Mesothelial cell of epicardium (in vitro differentiated cells): ENCODE results near the gene HTRA3. TPM values are rescaled to one million over a fixed set of nuclear protein-coding genes. Genes with fewer than 3 reads are reported as not detected.
A peak's percentile ranks its signal among the peaks of the same experiment; 100 is the strongest.

Experiments used
- DNase-seq, 2 experiments: peaks; one replicate each; pipeline ENCODE4 v3.0.0; 2021; ENCODE audit warnings: low spot score in 2 of 2; ENCODE audit not compliant: unreplicated experiment in 2 of 2
- H3K27ac Mint-ChIP-seq: 2 replicates; pipeline ENCODE4 v1.8.0; 2021; ENCODE audit warnings: mixed read lengths
- H3K27me3 Mint-ChIP-seq: 2 replicates; pipeline ENCODE4 v1.8.0; 2021; ENCODE audit warnings: low read depth, mixed read lengths
- H3K36me3 Mint-ChIP-seq: 2 replicates; pipeline ENCODE4 v1.8.0; 2021; ENCODE audit warnings: mixed read lengths
- H3K4me1 Mint-ChIP-seq: 2 replicates; pipeline ENCODE4 v1.8.0; 2021; ENCODE audit warnings: mixed read lengths
- H3K4me3 Mint-ChIP-seq: 2 replicates; pipeline ENCODE4 v1.8.0; 2021; ENCODE audit warnings: mild to moderate bottlenecking, moderate library complexity, mixed read lengths
- H3K9me3 Mint-ChIP-seq: 2 replicates; pipeline ENCODE4 v1.8.0; 2021; ENCODE audit warnings: mixed read lengths
- total RNA-seq: library from RNA; stranded (reverse); gene quantifications from 3 replicates; pipeline ENCODE4 v1.2.1, GENCODE V29; 2021
- TF ChIP-seq, protein P1 (sequence below): fragments of 200-600 bp; sonication (generic); IDR thresholded peaks from one replicate; pipeline ENCODE4 v1.5.0; 2021; ENCODE audit warnings: antibody characterized with exemption; ENCODE audit not compliant: unreplicated experiment

HTRA3 gene
- total RNA-seq, 1 donor from 2014 or later, result 26.2 TPM

DNA sequence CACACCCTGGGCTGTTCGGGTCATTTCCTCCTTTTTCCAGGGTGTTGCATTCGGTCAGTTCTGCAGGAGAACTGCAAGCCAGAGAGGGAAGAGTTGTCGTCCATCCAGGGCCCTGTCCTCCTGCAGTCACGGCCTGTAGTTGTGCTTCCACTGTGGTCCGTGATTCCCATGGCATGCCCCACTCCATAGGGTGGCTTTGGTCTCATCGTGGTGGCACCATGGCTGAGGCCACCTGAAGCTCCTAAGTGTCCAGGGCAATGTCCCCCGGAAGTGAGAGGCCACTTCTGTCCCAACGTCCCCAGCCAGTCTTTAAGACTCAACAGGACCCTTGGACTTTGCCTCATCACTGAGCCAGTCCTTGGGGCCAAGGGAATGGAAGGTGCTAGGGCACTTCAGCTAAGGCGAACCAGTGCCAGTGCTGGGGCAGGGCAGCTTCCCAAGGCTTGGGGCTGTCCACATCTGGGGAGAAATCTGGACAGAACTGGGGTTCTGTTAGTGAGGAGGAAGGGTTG is 83.7 kb downstream of the HTRA3 start:
- Mint-ChIP-seq H3K9me3 (no peaks in the 10 kb centered on the region), H3K4me1 (peaks cover 31% of the 10 kb centered on the region), H3K27me3 (no peaks in the 10 kb centered on the region), H3K4me3 (no peak overlapping the region), H3K36me3 (peaks cover 2% of the 10 kb centered on the region), H3K27ac (no peak overlapping the region)
- TF ChIP-seq, protein P1, sequence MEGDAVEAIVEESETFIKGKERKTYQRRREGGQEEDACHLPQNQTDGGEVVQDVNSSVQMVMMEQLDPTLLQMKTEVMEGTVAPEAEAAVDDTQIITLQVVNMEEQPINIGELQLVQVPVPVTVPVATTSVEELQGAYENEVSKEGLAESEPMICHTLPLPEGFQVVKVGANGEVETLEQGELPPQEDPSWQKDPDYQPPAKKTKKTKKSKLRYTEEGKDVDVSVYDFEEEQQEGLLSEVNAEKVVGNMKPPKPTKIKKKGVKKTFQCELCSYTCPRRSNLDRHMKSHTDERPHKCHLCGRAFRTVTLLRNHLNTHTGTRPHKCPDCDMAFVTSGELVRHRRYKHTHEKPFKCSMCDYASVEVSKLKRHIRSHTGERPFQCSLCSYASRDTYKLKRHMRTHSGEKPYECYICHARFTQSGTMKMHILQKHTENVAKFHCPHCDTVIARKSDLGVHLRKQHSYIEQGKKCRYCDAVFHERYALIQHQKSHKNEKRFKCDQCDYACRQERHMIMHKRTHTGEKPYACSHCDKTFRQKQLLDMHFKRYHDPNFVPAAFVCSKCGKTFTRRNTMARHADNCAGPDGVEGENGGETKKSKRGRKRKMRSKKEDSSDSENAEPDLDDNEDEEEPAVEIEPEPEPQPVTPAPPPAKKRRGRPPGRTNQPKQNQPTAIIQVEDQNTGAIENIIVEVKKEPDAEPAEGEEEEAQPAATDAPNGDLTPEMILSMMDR, result no peak
- no peak for DNase-seq

DNA sequence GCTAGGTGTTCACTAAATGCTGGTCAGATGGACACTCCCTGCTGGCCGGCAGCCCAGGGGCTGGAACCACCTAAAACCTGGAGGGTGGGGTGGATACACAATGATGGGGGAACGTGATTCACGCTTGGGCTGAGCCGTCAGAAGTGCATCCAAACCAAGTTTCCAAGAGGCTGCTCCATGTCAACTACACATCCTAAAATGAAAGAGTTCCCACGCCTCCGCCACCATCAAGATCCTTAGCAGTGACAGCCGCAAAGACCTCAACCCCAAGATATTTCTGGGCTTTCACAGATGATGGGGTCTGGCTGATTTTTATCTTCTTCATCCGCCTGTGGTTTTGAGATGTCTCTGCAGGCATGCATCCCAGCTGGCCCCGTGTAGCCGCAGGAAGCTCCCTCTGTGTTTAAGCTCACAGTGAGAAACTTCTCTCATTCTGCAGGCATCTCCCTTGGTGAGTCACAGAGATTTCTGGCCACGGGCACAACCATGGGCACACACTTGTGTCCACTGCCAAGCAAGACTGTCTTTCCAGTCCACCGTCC is 84.4 kb downstream of the HTRA3 start:
- DNase-seq, result no peak
- H3K9me3 Mint-ChIP-seq, result no peaks in the 10 kb centered on the region
- H3K27ac Mint-ChIP-seq, result no peak overlapping the region
- TF ChIP-seq, protein P1, result no peak
- H3K4me1 Mint-ChIP-seq, result peaks cover 33% of the 10 kb centered on the region
- H3K27me3 Mint-ChIP-seq, result no peaks in the 10 kb centered on the region
- H3K4me3 Mint-ChIP-seq, result no peak overlapping the region
- peaks cover 2% of the 10 kb centered on the region for H3K36me3 Mint-ChIP-seq

DNA sequence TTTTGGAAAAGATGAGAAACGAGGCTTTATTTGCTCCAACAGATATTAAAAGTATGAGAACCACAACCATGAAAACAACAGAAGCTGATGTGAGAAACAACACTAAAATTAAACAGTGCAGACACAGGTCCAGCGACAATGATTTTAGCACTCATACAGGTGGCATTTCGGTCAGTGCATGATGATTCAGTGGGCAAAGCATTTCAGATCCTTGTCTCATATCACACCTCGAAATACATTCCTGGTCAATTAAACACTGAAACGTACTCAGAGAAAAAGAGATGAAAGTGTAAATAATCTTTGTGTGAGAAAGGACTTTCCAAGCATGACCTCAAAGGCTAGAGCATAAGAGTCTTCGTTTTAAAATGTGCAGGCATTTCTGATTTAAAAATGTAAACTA is 85.8 kb downstream of the HTRA3 start:
- H3K36me3 Mint-ChIP-seq, result peaks cover 4% of the 10 kb centered on the region
- H3K4me1 Mint-ChIP-seq, result peaks cover 33% of the 10 kb centered on the region
- H3K4me3 Mint-ChIP-seq, result no peak overlapping the region
- H3K27me3 Mint-ChIP-seq, result no peaks in the 10 kb centered on the region
- H3K27ac Mint-ChIP-seq, result peak overlapping the region; percentile 5
- TF ChIP-seq, protein P1, result no peak
- H3K9me3 Mint-ChIP-seq, result no peaks in the 10 kb centered on the region
- DNase-seq, result no peak

DNA sequence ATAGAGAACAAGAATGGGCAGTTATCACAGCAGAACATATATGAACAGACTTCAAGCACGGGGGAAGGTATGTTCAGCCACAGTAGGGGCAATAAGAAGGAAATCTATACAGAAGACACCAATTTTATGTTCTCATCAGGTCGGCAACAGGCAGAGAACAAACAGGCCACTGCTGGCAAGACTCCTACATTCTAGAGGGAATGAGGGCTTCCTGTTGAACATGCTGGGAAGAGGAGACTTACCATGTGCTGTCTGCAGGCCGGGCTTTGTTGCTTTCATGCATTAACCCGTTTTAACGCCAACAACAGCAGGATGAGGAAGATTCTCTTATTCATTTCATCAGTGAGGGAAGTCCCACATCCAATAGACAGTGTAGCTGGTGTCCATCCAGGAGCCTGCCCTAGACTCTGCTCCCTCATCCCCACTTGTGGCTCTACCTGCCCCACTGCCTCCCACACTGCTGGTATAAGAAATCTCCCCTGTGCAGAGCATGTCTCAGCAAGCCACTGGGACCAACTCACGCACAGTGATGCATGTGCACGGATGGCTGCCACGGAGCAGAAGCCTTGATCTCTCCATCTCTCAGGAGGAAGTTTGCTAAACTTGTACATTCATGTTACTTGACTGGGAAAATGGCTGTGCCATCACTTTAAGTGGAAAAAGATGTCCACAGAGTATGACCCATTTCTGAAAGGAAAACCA is 86.5 kb downstream of the HTRA3 start:
- peaks cover 33% of the 10 kb centered on the region for H3K4me1 Mint-ChIP-seq
- peaks cover 4% of the 10 kb centered on the region for H3K36me3 Mint-ChIP-seq
- H3K9me3 Mint-ChIP-seq, result no peaks in the 10 kb centered on the region
- no peak for DNase-seq
- H3K4me3 Mint-ChIP-seq, result no peak overlapping the region
- TF ChIP-seq, protein P1, result no peak
- no peaks in the 10 kb centered on the region for H3K27me3 Mint-ChIP-seq
- H3K27ac Mint-ChIP-seq, result peak overlapping the region; percentile 5

Other genes starting within 250 kb of the HTRA3 start
- gene ABLIM2, start 110.9 kb upstream of the HTRA3 start, total RNA-seq, result 2.7 to 3.5 TPM (median 3.1 TPM) in 3 replicates
- 22.0 to 24.0 TPM (median 23.2 TPM) in 3 replicates for gene SH3TC1, start 70.5 kb upstream of the HTRA3 start, total RNA-seq
- 57.5 to 60.0 TPM (median 59.7 TPM) in 3 replicates for gene ACOX3, start 171.0 kb downstream of the HTRA3 start, total RNA-seq
- gene TRMT44, start 171.0 kb downstream of the HTRA3 start, total RNA-seq, result 37.9 to 41.7 TPM (median 41.2 TPM) in 3 replicates